OCI-LY1 (cell line): Measurements from ENCODE around the gene ADGRF1.

Experiments used
- H2AFZ ChIP-seq: fragments of 200-600 bp; sonication (generic), shearing (Covaris generic); 2 replicates; pipeline ENCODE4 v1.6.0; 2014; ENCODE audit warnings: antibody characterized with exemption, mild to moderate bottlenecking, low read length
- H3F3A ChIP-seq: fragments of 200-600 bp; sonication (generic), shearing (Covaris generic); 2 replicates; pipeline ENCODE4 v1.6.0; 2014; ENCODE audit warnings: mild to moderate bottlenecking, antibody characterized with exemption, low read length, moderate library complexity; ENCODE audit not compliant: insufficient read depth
- H3K27ac ChIP-seq: fragments of 200-600 bp; sonication (generic); 2 replicates; pipeline ENCODE4 v1.5.1; 2014; ENCODE audit warnings: low read length, mixed run types, mild to moderate bottlenecking, low read depth; ENCODE audit not compliant: poor library complexity, severe bottlenecking
- H3K27me3 ChIP-seq: fragments of 200-600 bp; sonication (generic); 2 replicates; pipeline ENCODE4 v1.6.0; 2014; ENCODE audit warnings: antibody characterized with exemption, mild to moderate bottlenecking, low read length, moderate library complexity; ENCODE audit not compliant: insufficient read depth
- H3K36me3 ChIP-seq: fragments of 200-600 bp; sonication (generic); 2 replicates; pipeline ENCODE4 v1.6.1; 2014; ENCODE audit warnings: mild to moderate bottlenecking, antibody characterized with exemption, low read length, moderate library complexity, mixed read lengths; ENCODE audit not compliant: insufficient read depth
- H3K4me1 ChIP-seq: fragments of 200-600 bp; sonication (generic); 2 replicates; pipeline ENCODE4 v1.5.1; 2014; ENCODE audit warnings: mild to moderate bottlenecking, low read length, moderate library complexity; ENCODE audit not compliant: insufficient read depth, severe bottlenecking
- H3K4me2 ChIP-seq: fragments of 200-600 bp; sonication (generic), shearing (Covaris generic); 2 replicates; pipeline ENCODE4 v1.6.1; 2014; ENCODE audit warnings: low read length
- H3K4me3 ChIP-seq: fragments of 200-600 bp; sonication (generic); 2 replicates; pipeline ENCODE4 v1.5.1; 2014; ENCODE audit warnings: low read length, low read depth, mild to moderate bottlenecking, mixed read lengths; ENCODE audit not compliant: poor library complexity, severe bottlenecking
- H3K79me2 ChIP-seq: fragments of 200-600 bp; shearing (Covaris generic); 2 replicates; pipeline ENCODE4 v1.6.1; 2016; ENCODE audit warnings: mixed run types, low read length, mixed read lengths; ENCODE audit not compliant: insufficient read depth
- H3K9ac ChIP-seq: fragments of 200-600 bp; sonication (generic), shearing (Covaris generic); 2 replicates; pipeline ENCODE4 v1.6.1; 2014; ENCODE audit warnings: mild to moderate bottlenecking, low read length, mixed read lengths
- H3K9me2 ChIP-seq: fragments of 200-600 bp; sonication (generic), shearing (Covaris generic); 2 replicates; pipeline ENCODE4 v1.6.1; 2014; ENCODE audit warnings: low read depth, mild to moderate bottlenecking, low read length, mixed read lengths
- H3K9me3 ChIP-seq: fragments of 200-600 bp; shearing (Covaris generic); 2 replicates; pipeline ENCODE4 v1.6.1; 2014; ENCODE audit warnings: low read length, mixed read lengths
- H4K20me1 ChIP-seq: fragments of 200-600 bp; sonication (generic), shearing (Covaris generic); 2 replicates; pipeline ENCODE4 v1.6.0; 2016; ENCODE audit warnings: mild to moderate bottlenecking, low read length; ENCODE audit not compliant: insufficient read depth
- CTCF ChIP-seq: fragments of 200-600 bp; sonication (generic), shearing (Covaris generic); IDR thresholded peaks from 2 replicates; pipeline ENCODE4 v1.5.1; 2017; ENCODE audit warnings: mild to moderate bottlenecking, antibody characterized with exemption, low read length, moderate library complexity, mixed read lengths
- EZH2 ChIP-seq: fragments of 200-600 bp; sonication (generic), shearing (Covaris generic); IDR thresholded peaks from 2 replicates; pipeline ENCODE4 v1.8.0; 2017; ENCODE audit warnings: borderline replicate concordance, mixed run types, mild to moderate bottlenecking, antibody characterized with exemption, low read length, moderate library complexity, mixed read lengths

ADGRF1 gene

GRCh38 chr6:47007657-47008396 is 34.3 kb downstream of the ADGRF1 start:
- H4K20me1 ChIP-seq: no peaks in the 10 kb centered on the region
- TF ChIP-seq EZH2: no peak
- TF ChIP-seq CTCF: no peak
- no peak overlapping the region for H2AFZ ChIP-seq
- H3K36me3 ChIP-seq: no peaks in the 10 kb centered on the region
- H3K9me2 ChIP-seq: no peaks in the 10 kb centered on the region
- no peak overlapping the region for H3K9ac ChIP-seq
- H3K9me3 ChIP-seq: no peaks in the 10 kb centered on the region
- H3K4me1 ChIP-seq: no peaks in the 10 kb centered on the region
- no peak overlapping the region for H3K4me2 ChIP-seq
- H3K27ac ChIP-seq: no peak overlapping the region
- H3K79me2 ChIP-seq: no peaks in the 10 kb centered on the region
- H3K27me3 ChIP-seq: no peaks in the 10 kb centered on the region
- H3F3A ChIP-seq: no peaks in the 10 kb centered on the region
- no peak overlapping the region for H3K4me3 ChIP-seq

GRCh38 chr6:47005486-47005885 is 36.6 kb downstream of the ADGRF1 start:
- Histone ChIP-seq H3K4me1 (no peaks in the 10 kb centered on the region), H3K27ac (no peak overlapping the region), H3K9me3 (no peaks in the 10 kb centered on the region), H3K79me2 (no peaks in the 10 kb centered on the region), H3K4me3 (no peak overlapping the region), H3K4me2 (no peak overlapping the region), H2AFZ (no peak overlapping the region), H3F3A (no peaks in the 10 kb centered on the region), H4K20me1 (no peaks in the 10 kb centered on the region), H3K9ac (no peak overlapping the region), H3K9me2 (no peaks in the 10 kb centered on the region), H3K36me3 (no peaks in the 10 kb centered on the region), H3K27me3 (no peaks in the 10 kb centered on the region)
- TF ChIP-seq EZH2 (no peak), CTCF (no peak)

GRCh38 chr6:47004463-47004862 is 37.7 kb downstream of the ADGRF1 start:
- Histone ChIP-seq H3K36me3 (no peaks in the 10 kb centered on the region), H3K9me3 (no peaks in the 10 kb centered on the region), H3K4me1 (no peaks in the 10 kb centered on the region), H3K4me3 (no peak overlapping the region), H3F3A (no peaks in the 10 kb centered on the region), H3K4me2 (no peak overlapping the region), H3K9me2 (no peaks in the 10 kb centered on the region), H2AFZ (no peak overlapping the region), H3K9ac (no peak overlapping the region), H3K27ac (no peak overlapping the region), H4K20me1 (no peaks in the 10 kb centered on the region), H3K79me2 (no peaks in the 10 kb centered on the region), H3K27me3 (no peaks in the 10 kb centered on the region)
- TF ChIP-seq CTCF (no peak), EZH2 (no peak)
